DOHH2 (cell line): ENCODE measurements around the gene MAPRE3.

Experiments
- CTCF ChIP-seq: fragments of 200-600 bp; sonication (generic); IDR thresholded peaks from one replicate; pipeline ENCODE4 v1.5.1; 2014; ENCODE audit warnings: antibody characterized with exemption, mild to moderate bottlenecking, low read depth, low read length; ENCODE audit not compliant: poor library complexity, severe bottlenecking
- EZH2phosphoT487 ChIP-seq: fragments of 200-600 bp; sonication (generic); IDR thresholded peaks from 2 replicates; pipeline ENCODE4 v1.6.1; 2017; ENCODE audit warnings: borderline replicate concordance, mild to moderate bottlenecking, antibody characterized with exemption, low read length, moderate library complexity, mixed read lengths

- TF ChIP-seq CTCF (no peak), EZH2phosphoT487 (no peak)
Observed at GRCh38 chr2:27013738-27014137, 43.3 kb downstream of the MAPRE3 start.
